Right renal cortex interstitium (tissue), 3 donors: ENCODE measurements around the gene GPR55. TPM values are rescaled to one million over a fixed set of nuclear protein-coding genes. Genes with fewer than 3 reads are reported as not detected.

Source experiments
- DNase-seq, 3 donors: peaks; one replicate each; pipeline ENCODE4 v3.0.0-alpha.2; 2013; ENCODE audit warnings: low read depth in 3 of 3, low spot score in 2 of 3
- polyA plus RNA-seq, 3 donors: library from polyadenylated mRNA; unstranded; fragments of 120-200 nt; gene quantifications; one replicate each; pipeline ENCODE4 v1.2.1, GENCODE V29; 2013; ENCODE audit not compliant: insufficient read length in 3 of 3

GPR55 gene
- polyA plus RNA-seq, 3 donors, result 0.17 to 0.36 (median 0.24) TPM

- DNase-seq, result no peak
Observed at GRCh38 chr2:230921806-230922595, 3.0 kb downstream of the GPR55 start.

- no peak for DNase-seq
Observed at GRCh38 chr2:230920167-230920566, 4.9 kb downstream of the GPR55 start.

GRCh38 chr2:230919681-230920080 is 5.4 kb downstream of the GPR55 start:
- DNase-seq, result no peak

- DNase-seq, result no peak
Observed at GRCh38 chr2:230919240-230919639, 5.8 kb downstream of the GPR55 start.

- DNase-seq, result no peak
Observed at GRCh38 chr2:230916218-230916617, 8.8 kb downstream of the GPR55 start.

GRCh38 chr2:230915319-230915718 is 9.7 kb downstream of the GPR55 start:
- no peak for DNase-seq

GRCh38 chr2:230914886-230915285 is 10.2 kb downstream of the GPR55 start:
- DNase-seq, result no peak

GRCh38 chr2:230913406-230914143 is 11.5 kb downstream of the GPR55 start:
- no peak for DNase-seq

- no peak for DNase-seq
Observed at GRCh38 chr2:230912724-230913123, 12.3 kb downstream of the GPR55 start.

- DNase-seq, result no peak
Observed at GRCh38 chr2:230912046-230912445, 13.0 kb downstream of the GPR55 start.

GRCh38 chr2:230910546-230911177 is 14.4 kb downstream of the GPR55 start:
- DNase-seq, result no peak

GRCh38 chr2:230909841-230910545 is 15.0 kb downstream of the GPR55 start:
- DNase-seq, result no peak

GRCh38 chr2:230908595-230909191 is 16.3 kb downstream of the GPR55 start:
- DNase-seq, result peak in 2 of 3 donors; percentile 57 to 66

- no peak for DNase-seq
Observed at GRCh38 chr2:230908092-230908594, 16.9 kb downstream of the GPR55 start.

- no peak for DNase-seq
Observed at GRCh38 chr2:230907361-230908091, 17.5 kb downstream of the GPR55 start.

GRCh38 chr2:230906471-230907230 is 18.4 kb downstream of the GPR55 start:
- no peak for DNase-seq

GRCh38 chr2:230905448-230906421 is 19.3 kb downstream of the GPR55 start:
- no peak for DNase-seq
